HL-60 (cell line): ENCODE measurements around the gene AP2A1.
A peak's percentile ranks its signal among the peaks of the same experiment; 100 is the strongest.

Experiments used
- DNase-seq, 2 experiments: peaks; one replicate each; pipeline ENCODE4 v3.0.0-alpha.2; 2010 to 2020; ENCODE audit warnings: low read depth in 1 of 2, low spot score in 1 of 2
- H3K27ac ChIP-seq: fragments of 250-450 bp; sonication (Bioruptor Pico); replicated peaks from 2 replicates; pipeline ENCODE4 v1.5.1; 2020; ENCODE audit warnings: mild to moderate bottlenecking, moderate library complexity
- H3K27me3 ChIP-seq: fragments of 250-450 bp; sonication (Bioruptor Pico); 2 replicates; pipeline ENCODE4 v1.5.1; 2021; ENCODE audit warnings: mild to moderate bottlenecking, moderate library complexity; ENCODE audit not compliant: insufficient read depth, poor library complexity, severe bottlenecking
- H3K4me3 ChIP-seq: replicated peaks from 2 replicates; pipeline ENCODE4 v1.5.1; 2011; ENCODE audit warnings: mild to moderate bottlenecking, control low read depth, low read length; ENCODE audit not compliant: insufficient read depth
- GABPA ChIP-seq: IDR thresholded peaks from 2 replicates; pipeline ENCODE4 v1.6.1; 2012; ENCODE audit warnings: low read depth
- POLR2AphosphoS5 ChIP-seq: IDR thresholded peaks from 2 replicates; pipeline ENCODE4 v1.6.1; 2012; ENCODE audit warnings: low read depth
- REST ChIP-seq: IDR thresholded peaks from 2 replicates; pipeline ENCODE4 v1.6.1; 2012; ENCODE audit warnings: low read depth; ENCODE audit not compliant: insufficient replicate concordance
- SPI1 ChIP-seq: IDR thresholded peaks from 2 replicates; pipeline ENCODE4 v1.6.1; 2012; ENCODE audit warnings: low read depth, mild to moderate bottlenecking, borderline replicate concordance
- TF ChIP-seq, protein P1 (sequence below): IDR thresholded peaks from one replicate; pipeline ENCODE4 v1.5.1; 2011; ENCODE audit warnings: low read length, control low read depth, inconsistent platforms; ENCODE audit not compliant: insufficient read depth

AP2A1 gene

DNA sequence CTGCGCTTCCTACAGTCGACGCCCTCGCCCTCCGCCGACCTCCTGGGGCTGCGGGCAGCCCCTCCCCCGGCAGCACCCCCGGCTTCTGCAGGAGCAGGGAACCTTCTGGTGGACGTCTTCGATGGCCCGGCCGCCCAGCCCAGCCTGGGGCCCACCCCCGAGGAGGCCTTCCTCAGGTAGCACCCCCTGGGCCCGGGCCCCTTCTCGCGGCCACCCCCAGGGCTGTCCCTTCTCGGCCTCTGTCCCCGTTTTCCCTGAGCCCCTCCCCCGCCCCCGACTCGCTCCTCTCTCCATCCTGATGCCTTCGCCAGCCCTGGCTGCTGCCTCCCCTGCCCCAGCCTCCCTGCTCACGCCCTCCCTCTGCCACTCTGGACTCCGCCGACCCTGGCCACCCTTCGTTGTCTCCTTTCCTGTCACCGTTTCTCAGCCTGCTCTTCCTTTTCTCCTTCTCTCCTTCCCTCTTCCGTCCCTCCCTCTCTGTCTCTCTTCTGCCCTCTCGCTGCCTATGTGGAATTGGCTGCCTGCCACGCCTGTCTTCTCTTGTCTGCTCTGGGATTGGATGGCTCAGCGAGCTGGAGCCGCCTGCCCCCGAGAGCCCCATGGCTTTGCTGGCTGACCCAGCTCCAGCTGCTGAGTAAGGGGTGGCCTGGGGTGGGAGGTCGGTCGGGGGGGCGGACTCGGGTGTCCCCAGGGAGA, 35.3 kb downstream of the AP2A1 start:
- TF ChIP-seq POLR2AphosphoS5 (no peak), GABPA (no peak), SPI1 (no peak), REST (no peak)
- TF ChIP-seq, protein P1, sequence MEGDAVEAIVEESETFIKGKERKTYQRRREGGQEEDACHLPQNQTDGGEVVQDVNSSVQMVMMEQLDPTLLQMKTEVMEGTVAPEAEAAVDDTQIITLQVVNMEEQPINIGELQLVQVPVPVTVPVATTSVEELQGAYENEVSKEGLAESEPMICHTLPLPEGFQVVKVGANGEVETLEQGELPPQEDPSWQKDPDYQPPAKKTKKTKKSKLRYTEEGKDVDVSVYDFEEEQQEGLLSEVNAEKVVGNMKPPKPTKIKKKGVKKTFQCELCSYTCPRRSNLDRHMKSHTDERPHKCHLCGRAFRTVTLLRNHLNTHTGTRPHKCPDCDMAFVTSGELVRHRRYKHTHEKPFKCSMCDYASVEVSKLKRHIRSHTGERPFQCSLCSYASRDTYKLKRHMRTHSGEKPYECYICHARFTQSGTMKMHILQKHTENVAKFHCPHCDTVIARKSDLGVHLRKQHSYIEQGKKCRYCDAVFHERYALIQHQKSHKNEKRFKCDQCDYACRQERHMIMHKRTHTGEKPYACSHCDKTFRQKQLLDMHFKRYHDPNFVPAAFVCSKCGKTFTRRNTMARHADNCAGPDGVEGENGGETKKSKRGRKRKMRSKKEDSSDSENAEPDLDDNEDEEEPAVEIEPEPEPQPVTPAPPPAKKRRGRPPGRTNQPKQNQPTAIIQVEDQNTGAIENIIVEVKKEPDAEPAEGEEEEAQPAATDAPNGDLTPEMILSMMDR = no peak
- H3K4me3 ChIP-seq = no peak overlapping the region
- H3K27ac ChIP-seq = no peak overlapping the region
- peak in 1 of 2 experiments; percentile 11 for DNase-seq
- no peaks in the 10 kb centered on the region for H3K27me3 ChIP-seq

DNA sequence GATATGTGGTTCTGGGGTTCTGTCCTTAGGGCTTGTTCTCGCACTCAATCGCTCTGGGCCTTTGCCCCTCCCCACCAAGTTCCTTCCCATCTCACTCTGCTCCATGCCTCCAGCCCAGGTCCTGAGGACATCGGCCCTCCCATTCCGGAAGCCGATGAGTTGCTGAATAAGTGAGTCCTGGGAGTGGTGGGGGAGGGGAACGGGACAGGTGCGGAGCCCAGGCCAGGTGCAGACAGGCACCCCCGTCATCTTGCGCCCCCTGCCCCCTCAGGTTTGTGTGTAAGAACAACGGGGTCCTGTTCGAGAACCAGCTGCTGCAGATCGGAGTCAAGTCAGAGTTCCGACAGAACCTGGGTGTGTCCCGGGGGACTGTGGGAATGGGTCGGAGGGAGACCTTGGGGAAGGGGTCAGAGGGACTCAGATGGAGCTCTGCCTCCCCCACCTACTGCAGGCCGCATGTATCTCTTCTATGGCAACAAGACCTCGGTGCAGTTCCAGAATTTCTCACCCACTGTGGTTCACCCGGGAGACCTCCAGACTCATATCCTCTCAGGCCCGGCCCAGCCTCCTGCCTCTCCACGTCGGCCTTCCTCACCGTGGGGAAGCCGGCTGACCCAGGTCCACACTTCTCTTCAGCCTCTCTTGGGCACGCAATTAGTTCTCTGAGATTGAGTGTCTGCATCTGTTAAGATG, 36.2 kb downstream of the AP2A1 start:
- TF ChIP-seq, protein P1 = no peak
- TF ChIP-seq REST = no peak
- no peak for TF ChIP-seq GABPA
- TF ChIP-seq SPI1 = no peak
- no peak for TF ChIP-seq POLR2AphosphoS5

GRCh38 chr19:49803529-49803856, 36.7 kb downstream of the AP2A1 start:
- no peaks in the 10 kb centered on the region for H3K27me3 ChIP-seq
- DNase-seq = no peak
- TF ChIP-seq SPI1 (no peak), GABPA (no peak), REST (no peak), POLR2AphosphoS5 (no peak)
- TF ChIP-seq, protein P1 = no peak
- H3K4me3 ChIP-seq = no peak overlapping the region
- H3K27ac ChIP-seq = no peak overlapping the region

More for the DNA sequence above, 36.2 kb downstream of the AP2A1 start:
- DNase-seq = no peak
- H3K27me3 ChIP-seq = no peaks in the 10 kb centered on the region
- H3K27ac ChIP-seq = no peak overlapping the region
- no peak overlapping the region for H3K4me3 ChIP-seq
